ENCODE measurements around the gene PHF10.

- TF ChIP-seq CTCF (IDR thresholded peaks at IDR 0.05) (no peak), POLR2AphosphoS5 (IDR thresholded peaks at IDR 0.05) (no peak)
These were observed 60.8 kb downstream of the PHF10 start for GRCh38 chr6:169663468-169663867.

Measured in breast epithelium (tissue), 3 donors.